HEK293T (cell line): ENCODE data around the gene C2CD4D.
"Not testable (repeated sequence)": the region's sequence is repeated elsewhere in the genome, so short reads cannot be mapped to it uniquely, and the experiment has no call there.

Source experiments
- CTCF ChIA-PET: fragments of 350-600 bp; formaldehyde crosslinking; extraction: SDS; loops from one replicate; lab custom pipeline; 2021; ENCODE audit warnings: antibody characterized with exemption, inconsistent platforms; lab: Yijun Ruan, JAX
- POLR2A ChIA-PET: fragments of 350-600 bp; formaldehyde crosslinking; extraction: SDS; loops from one replicate; lab custom pipeline; 2020; ENCODE audit warnings: antibody characterized with exemption, inconsistent platforms; lab: Yijun Ruan, JAX
- DNase-seq: peaks from one replicate; pipeline ENCODE4 v3.0.0; 2012; ENCODE audit warnings: mixed read lengths; ENCODE audit errors: extremely low spot score
- ARNT ChIP-seq: fragments of 450-650 bp; IDR thresholded peaks from 2 replicates; pipeline ENCODE4 v1.6.1; 2017; ENCODE audit warnings: mild to moderate bottlenecking
- BHLHE40 ChIP-seq: fragments of 450-650 bp; IDR thresholded peaks from 2 replicates; pipeline ENCODE4 v1.6.1; 2016; ENCODE audit warnings: mild to moderate bottlenecking, moderate library complexity, borderline replicate concordance
- CTBP1 ChIP-seq: fragments of 450-650 bp; IDR thresholded peaks from 2 replicates; pipeline ENCODE4 v1.6.1; 2016; ENCODE audit warnings: borderline replicate concordance
- ELF4 ChIP-seq: fragments of 450-650 bp; IDR thresholded peaks from 2 replicates; pipeline ENCODE4 v1.6.1; 2017; ENCODE audit warnings: antibody characterized with exemption
- FOXA1 ChIP-seq: fragments of 450-650 bp; IDR thresholded peaks from 2 replicates; pipeline ENCODE4 v1.6.1; 2016; ENCODE audit warnings: mild to moderate bottlenecking
- FOXK2 ChIP-seq: fragments of 450-650 bp; IDR thresholded peaks from 2 replicates; pipeline ENCODE4 v1.6.1; 2016; ENCODE audit warnings: mild to moderate bottlenecking
- FOXM1 ChIP-seq: fragments of 450-650 bp; IDR thresholded peaks from 2 replicates; pipeline ENCODE4 v1.6.1; 2017; ENCODE audit warnings: mild to moderate bottlenecking, borderline replicate concordance
- HDGF ChIP-seq: fragments of 450-650 bp; IDR thresholded peaks from 2 replicates; pipeline ENCODE4 v1.6.1; 2017; ENCODE audit warnings: antibody characterized with exemption, borderline replicate concordance
- L3MBTL2 ChIP-seq: fragments of 450-650 bp; conservative IDR thresholded peaks from 2 replicates; pipeline ENCODE4 v1.6.1; 2016; ENCODE audit warnings: mild to moderate bottlenecking
- LEF1 ChIP-seq: fragments of 450-650 bp; IDR thresholded peaks from 2 replicates; pipeline ENCODE4 v1.6.1; 2017; ENCODE audit warnings: mild to moderate bottlenecking, borderline replicate concordance
- NFRKB ChIP-seq: fragments of 450-650 bp; IDR thresholded peaks from 2 replicates; pipeline ENCODE4 v1.6.1; 2016; ENCODE audit warnings: mild to moderate bottlenecking, moderate library complexity
- SP1 ChIP-seq: fragments of 450-650 bp; IDR thresholded peaks from 2 replicates; pipeline ENCODE4 v1.6.1; 2017
- SUZ12 ChIP-seq: fragments of 450-650 bp; IDR thresholded peaks from 2 replicates; pipeline ENCODE4 v1.6.1; 2016; ENCODE audit warnings: mild to moderate bottlenecking
- TARDBP ChIP-seq: fragments of 450-650 bp; IDR thresholded peaks from 2 replicates; pipeline ENCODE4 v1.6.1; 2016
- ZNF384 ChIP-seq: fragments of 450-650 bp; IDR thresholded peaks from 2 replicates; pipeline ENCODE4 v1.6.1; 2016

The C2CD4D gene

DNA sequence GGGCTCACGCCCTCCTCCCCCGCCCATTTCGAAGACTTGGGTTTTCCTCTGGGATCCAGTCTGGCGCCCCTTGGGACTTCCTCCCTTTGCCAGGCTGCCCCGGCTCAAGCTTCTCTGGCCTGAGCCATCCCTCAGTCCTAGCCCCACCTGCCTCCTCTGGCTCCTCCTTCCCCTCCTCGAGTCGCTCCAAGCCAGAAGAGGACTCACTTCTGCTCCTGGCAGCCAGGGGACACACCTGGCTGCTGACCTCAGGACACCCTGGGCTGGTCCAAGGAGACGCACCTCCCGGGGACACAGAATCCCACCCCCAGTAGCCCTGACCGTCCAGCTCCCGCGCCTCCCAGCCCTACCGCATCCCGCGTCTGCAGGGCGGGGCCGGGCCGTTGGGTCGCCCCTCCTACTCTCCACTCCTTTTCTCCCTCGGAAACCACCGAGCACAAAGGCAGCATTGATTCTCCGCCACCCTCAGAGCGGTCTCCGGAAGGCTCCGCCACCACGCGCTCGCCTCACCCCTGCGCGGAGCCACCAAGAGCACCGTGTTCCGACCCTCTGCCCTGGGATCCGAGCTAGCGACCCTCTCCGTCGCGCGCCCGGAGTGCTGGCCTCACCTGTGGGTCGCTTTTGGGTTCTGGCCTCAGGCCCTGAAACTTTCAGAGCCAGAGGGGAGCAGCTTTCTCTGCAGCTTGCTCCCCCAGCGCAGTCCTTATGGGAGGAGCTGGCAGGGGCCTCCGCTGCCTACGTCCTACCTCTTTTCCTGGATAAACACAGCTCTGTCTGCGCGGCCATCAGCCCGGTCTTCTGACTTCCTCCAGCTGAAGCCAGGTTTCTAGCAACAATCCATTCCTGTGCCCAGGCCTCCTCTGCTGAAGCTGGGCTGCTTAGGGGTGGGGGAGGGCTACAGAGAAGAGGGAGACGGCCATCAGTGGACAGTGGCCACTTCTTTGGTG lies at the start of gene C2CD4D:
Gene C2CD4D, minus strand, starts transcription at position 364 of the 947 bp plus-strand sequence. CDS start 831 bp downstream, outside the sequence.
- ChIA-PET CTCF (no interaction called here), POLR2A (interaction anchor here (0.7 kb wide), 1 partner anchor 76 kb away, joined by 3 read pairs; the partner anchor contains the start of gene MRPL9)
- no peak for TF ChIP-seq L3MBTL2
- TF ChIP-seq TARDBP = no peak
- no peak for TF ChIP-seq CTBP1
- TF ChIP-seq FOXA1 = no peak
- no peak for TF ChIP-seq ZNF384
- no peak for TF ChIP-seq NFRKB
- TF ChIP-seq ARNT = no peak
- TF ChIP-seq BHLHE40 = no peak
- no peak for DNase-seq

DNA sequence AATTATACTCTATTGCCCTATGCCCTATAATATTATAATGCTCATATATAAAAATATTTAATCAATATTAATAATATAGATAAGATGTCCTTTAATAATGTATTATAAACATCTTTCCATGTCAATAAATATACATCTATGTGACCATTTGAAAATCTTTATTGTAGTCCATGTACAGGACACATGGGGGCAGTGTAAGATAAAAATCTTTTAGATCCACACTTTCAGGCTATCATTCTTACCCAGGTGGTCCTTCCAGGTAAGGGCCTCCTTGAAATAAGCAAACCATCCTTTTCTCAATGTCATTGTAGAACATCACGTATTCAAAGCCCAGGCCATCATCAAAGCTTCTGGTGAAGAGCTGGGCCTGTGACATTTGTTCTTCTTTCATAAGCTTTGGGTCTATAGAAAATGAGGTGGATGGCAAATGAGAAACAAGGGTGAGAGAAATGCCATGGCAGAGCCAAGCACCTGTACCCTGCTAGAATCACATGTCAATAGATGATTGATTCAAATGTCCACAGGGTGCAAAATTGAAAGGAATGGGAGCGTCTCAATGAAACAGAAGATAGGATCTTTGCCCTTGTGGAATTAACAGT lies 49.5 kb upstream of the C2CD4D start:
- TF ChIP-seq LEF1 (no peak), SUZ12 (no peak), FOXM1 (no peak), SP1 (no peak), ARNT (no peak), FOXK2 (no peak), CTBP1 (no peak)
- CTCF ChIA-PET = interaction anchor here (2.2 kb wide), 1 partner anchor 113 kb away, joined by 6 read pairs; no protein-coding TSS in a partner anchor
- POLR2A ChIA-PET = no interaction called here
- no peak for DNase-seq

DNA sequence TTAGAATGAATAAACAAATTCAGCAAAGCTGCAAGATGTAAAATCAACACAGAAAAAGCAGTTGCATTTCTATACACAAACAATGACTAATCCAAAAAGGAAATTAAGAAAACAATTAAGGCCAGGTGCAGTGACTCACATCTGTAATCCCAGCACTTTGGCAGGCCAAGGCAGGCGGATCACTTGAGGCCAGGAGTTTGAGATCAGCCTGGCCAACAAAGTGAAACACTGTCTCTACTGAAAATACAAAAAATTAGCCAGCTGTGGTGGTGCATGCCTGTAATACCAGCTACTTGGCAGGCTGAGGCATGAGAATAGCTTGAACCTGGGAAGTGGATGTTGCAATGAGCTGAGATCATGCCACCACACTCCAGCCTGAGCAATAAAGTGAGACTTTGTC lies 47.4 kb upstream of the C2CD4D start:
- ChIA-PET POLR2A (no interaction called here), CTCF (interaction anchor here (0.8 to 2.2 kb wide), 2 partner anchors 105 to 115 kb away, joined by 3 to 6 read pairs; no protein-coding TSS in a partner anchor)
- DNase-seq = no peak
- no peak for TF ChIP-seq TARDBP
- TF ChIP-seq FOXA1 = no peak
- TF ChIP-seq ZNF384 = no peak
- TF ChIP-seq FOXK2 = no peak
- TF ChIP-seq NFRKB = no peak

DNA sequence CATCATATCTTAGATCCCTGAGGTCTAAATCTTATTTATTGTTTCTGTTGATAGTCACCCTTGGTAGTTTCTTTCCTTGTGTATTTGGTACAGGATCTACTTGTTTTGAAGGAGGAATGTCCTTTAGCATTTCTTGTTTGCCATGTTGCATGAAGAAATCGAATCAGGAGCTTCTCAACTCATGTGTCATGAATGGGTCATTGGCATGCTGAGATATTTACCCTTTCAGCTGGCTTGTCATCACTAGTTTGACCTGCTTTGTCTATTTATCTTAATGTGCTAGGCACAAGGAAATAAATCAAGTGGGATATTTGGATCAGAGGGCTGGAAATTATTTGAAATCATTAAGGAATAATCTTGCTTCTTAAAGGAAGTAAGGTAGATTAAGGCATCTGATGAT lies 45.9 kb upstream of the C2CD4D start:
- TF ChIP-seq FOXM1 (no peak), BHLHE40 (no peak), ARNT (no peak), HDGF (no peak)
- DNase-seq = no peak
- POLR2A ChIA-PET = no interaction called here
- CTCF ChIA-PET = no interaction called here

DNA sequence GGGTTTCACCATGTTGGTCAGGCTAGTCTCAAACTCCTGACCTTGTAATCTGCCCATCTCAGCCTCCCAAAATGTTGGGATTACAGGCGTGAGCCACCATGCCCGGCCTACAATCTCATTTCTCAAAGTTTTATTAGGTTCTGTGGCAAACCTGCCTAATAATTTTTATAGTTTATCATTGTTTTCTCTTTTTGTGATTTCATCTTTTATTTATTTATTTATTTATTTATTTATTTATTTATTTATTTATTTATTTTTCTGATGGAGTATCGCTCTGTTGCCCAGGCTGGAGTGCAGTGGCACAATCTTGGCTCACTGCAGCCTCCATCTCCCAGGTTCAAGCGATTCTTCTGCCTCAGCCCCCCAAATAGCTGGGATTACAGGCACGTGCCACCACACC lies 45.3 kb upstream of the C2CD4D start:
- CTCF ChIA-PET, POLR2A ChIA-PET, DNase-seq: not testable (repeated sequence)

DNA sequence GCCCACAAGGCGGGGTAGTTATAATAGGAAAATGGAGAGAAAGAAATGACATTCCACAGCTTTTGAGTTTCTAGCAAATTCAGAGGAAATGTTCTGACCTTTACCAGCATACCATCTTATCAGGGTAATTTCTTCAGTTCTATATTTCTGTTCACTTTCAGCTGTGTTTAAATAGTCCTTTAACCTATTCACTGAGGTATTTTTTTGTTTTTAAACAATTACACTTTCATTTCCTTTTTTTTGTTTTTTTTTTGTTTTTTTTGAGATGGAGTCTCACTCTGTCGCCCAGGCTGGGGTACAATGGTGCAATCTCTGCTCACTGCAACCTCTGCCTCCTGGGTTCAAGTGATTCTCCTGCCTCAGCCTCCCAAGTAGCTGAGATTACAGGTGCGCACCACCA lies 44.8 kb upstream of the C2CD4D start:
- POLR2A ChIA-PET, DNase-seq: not testable (repeated sequence)
- CTCF ChIA-PET = interaction anchor here (0.6 kb wide), 1 partner anchor 18 kb away, joined by 5 read pairs; no protein-coding TSS in a partner anchor

DNA sequence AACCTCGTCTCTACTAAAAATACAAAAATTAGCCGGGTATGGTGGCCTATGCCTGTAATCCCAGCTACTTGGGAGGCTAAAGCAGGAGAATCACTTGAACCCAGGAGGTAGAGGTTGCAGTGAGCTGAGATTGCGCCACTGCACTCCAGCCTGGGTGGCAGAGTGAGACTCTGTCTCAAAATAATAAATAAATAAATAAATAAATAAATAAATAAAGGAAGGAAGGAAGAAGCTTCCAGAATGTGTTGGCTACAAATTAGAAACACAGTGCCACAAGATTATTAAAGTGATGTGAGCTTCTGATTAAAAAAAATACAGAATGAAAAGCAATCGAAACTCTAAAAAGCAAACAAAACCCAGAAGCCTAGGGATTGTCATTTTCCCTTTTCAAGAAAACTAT lies 44.3 kb upstream of the C2CD4D start:
- DNase-seq, POLR2A ChIA-PET: not testable (repeated sequence)
- CTCF ChIA-PET = interaction anchor here (0.6 kb wide), 1 partner anchor 18 kb away, joined by 5 read pairs; no protein-coding TSS in a partner anchor

DNA sequence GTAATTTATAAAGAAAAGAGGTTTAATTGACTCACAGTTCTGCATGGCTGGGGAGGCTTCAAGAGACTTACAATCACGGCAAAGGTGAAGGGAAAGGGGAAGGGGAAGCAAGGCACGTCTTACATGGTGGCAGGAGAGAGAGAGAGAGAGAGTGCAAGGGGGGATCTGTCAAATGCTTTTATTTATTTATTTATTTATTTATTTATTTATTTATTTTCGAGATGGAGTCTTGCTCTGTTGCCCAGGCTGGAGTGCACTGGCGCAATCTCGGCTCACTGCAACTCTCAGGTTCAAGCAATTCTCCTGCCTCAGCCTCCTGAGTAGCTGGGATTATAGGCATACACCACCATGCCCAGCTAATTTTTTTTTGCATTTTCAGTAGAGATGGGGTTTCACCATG lies 43.3 kb upstream of the C2CD4D start:
- CTCF ChIA-PET = not testable (repeated sequence)
- POLR2A ChIA-PET = interaction anchor here (0.6 kb wide), 1 partner anchor 85 kb away, joined by 3 read pairs; no protein-coding TSS in a partner anchor

DNA sequence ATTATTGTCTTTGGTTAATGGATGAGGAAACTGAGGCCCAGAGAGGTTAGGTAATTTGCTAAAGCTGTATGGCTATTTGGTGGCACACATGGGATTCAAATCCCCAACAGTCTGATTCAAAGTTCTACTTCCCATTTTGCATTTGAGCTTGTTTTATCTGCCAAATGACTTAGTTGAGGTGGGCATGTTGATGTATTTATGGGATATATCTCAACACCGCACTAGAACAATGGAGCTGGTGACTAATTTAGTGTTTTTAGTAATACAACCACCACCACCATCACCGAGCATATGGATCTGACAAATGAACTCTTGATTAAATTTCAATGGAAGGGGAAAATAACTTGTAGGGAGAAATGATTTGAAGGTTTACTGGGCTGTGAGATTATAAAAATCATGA lies 42.8 kb upstream of the C2CD4D start:
- CTCF ChIA-PET = no interaction called here
- POLR2A ChIA-PET = no interaction called here
- DNase-seq = no peak

More for the DNA sequence above, 43.3 kb upstream of the C2CD4D start:
- not testable (repeated sequence) for DNase-seq

More for the DNA sequence above, 42.8 kb upstream of the C2CD4D start:
- TF ChIP-seq HDGF = no peak
- no peak for TF ChIP-seq SP1
- no peak for TF ChIP-seq BHLHE40
- no peak for TF ChIP-seq ELF4
- TF ChIP-seq TARDBP = no peak
- TF ChIP-seq L3MBTL2 = no peak
- TF ChIP-seq LEF1 = no peak
- no peak for TF ChIP-seq ZNF384
- no peak for TF ChIP-seq SUZ12
- TF ChIP-seq FOXA1 = no peak
- no peak for TF ChIP-seq NFRKB
- no peak for TF ChIP-seq ARNT
